ENCODE results near the gene PNLIPRP2.

PNLIPRP2 gene

GRCh38 chr10:116613471-116613870, 7.3 kb upstream of the PNLIPRP2 start:
- DNase-seq, result no peak

DNA sequence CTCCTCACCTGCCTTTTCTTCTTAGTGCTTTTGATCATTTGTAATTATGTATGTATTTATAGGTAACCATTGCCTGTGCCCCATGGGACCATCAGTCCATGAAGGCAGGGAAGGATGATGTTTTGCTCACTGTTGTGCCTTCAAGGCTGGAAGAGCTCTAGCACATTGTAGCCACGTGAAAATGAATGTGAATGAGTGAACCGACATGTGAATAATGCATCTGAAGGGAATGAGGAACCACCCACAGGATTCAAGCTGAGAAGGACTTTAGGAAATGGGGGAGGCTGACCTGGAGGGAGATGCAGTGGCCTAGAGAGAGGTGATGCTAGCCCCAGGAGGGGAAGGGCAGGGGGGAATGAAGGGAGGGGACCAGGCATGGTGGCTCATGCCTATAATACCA, 6.0 kb upstream of the PNLIPRP2 start:
- DNase-seq, result no peak

- DNase-seq, result no peak
Observed at GRCh38 chr10:116615199-116615776, 5.5 kb upstream of the PNLIPRP2 start.

DNA sequence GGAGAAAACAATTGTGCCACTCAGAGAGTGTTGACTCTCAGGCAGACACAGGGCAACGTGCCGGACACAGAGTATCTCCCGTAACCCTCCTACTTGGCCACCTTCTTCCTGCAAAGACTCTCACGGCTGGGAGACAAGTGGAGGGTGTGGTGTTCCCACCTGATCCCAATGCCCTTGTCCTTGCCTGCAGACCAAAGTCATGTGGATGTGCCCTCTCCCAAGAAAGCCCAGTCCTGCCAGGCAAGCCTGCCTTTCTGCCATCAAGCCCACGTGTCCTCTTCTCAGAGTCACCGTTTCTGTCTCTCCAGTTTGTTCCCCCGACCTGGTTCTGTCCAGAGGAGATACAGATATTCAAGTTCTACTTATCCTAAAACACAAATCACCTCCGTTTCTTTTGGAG, 723 bp downstream of the PNLIPRP2 start:
- DNase-seq, result no peak

- no peak for DNase-seq
Observed at GRCh38 chr10:116621934-116622655, 1.3 kb downstream of the PNLIPRP2 start.

GRCh38 chr10:116625845-116626244, 5.1 kb downstream of the PNLIPRP2 start:
- no peak for DNase-seq

- DNase-seq, result no peak
Observed at GRCh38 chr10:116626815-116627214, 6.1 kb downstream of the PNLIPRP2 start.

DNA sequence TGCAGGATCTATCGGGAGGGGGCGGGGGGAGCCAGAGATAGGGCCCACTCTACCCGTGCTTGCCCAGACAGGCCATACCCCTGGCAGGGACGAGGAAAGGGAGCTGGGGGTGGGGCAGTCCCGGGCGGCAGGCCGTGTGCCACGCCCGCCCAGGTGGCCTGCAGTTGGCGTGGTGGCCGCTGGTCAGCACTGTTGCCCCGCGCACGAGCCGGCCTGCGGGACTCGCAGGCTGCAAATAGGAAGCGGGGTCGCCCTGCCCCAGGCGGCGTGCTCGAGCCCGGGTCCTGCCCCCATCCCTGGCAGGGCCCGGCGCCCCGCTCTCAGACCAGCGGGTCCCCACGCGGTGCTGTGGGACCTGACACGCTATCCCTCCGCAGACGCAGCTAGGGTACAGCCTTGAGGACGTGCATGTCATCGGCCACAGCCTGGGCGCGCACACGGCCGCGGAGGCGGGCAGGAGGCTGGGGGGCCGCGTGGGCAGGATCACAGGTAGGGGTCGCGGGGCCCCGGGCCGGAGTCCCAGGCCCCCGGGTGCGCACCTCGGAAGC, 6.7 kb downstream of the PNLIPRP2 start:
- no peak for DNase-seq

- DNase-seq, result no peak
Observed at GRCh38 chr10:116629340-116629739, 8.6 kb downstream of the PNLIPRP2 start.

DNA sequence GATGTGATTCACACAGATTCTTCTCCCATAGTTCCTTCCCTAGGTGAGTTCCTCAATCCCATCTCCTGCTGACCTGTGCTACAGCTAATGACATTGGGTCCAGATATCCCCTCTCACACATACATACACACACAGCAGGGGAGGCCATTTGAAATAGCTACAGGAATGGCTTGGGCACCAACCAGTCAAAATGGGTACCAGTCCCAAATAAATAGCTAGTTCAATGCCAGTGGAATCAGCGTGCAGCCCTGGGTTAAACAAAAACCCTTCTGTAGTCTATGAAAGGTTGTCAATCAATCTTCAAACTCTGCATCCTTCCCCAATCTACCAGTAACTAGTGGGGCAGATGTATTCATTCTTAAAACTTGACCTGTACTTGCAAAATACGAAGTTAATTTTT, 9.3 kb downstream of the PNLIPRP2 start:
- no peak for DNase-seq

DNA sequence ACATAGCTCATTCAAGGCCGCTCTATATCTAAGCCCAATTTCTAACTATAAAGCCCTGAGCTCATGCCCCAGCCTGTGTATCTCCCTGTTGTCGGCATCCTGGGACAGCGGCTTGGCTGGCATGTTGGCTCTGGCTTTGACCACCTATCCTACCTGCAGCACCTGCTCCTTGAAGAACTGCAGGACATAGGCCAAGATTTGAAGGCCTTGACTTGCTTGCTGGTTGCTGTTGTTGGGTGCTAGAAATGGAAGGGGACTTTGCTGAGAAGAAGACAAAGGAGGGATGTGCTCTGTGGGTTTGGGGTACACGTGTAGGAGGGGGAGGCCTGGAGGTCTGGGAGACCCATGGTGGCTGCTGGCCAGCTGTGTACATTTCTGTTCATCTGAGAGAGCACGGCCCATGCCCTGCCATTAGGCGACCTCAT, 11.1 kb downstream of the PNLIPRP2 start:
- no peak for DNase-seq

- no peak for DNase-seq
Observed at GRCh38 chr10:116632596-116633215, 12.0 kb downstream of the PNLIPRP2 start.

DNA sequence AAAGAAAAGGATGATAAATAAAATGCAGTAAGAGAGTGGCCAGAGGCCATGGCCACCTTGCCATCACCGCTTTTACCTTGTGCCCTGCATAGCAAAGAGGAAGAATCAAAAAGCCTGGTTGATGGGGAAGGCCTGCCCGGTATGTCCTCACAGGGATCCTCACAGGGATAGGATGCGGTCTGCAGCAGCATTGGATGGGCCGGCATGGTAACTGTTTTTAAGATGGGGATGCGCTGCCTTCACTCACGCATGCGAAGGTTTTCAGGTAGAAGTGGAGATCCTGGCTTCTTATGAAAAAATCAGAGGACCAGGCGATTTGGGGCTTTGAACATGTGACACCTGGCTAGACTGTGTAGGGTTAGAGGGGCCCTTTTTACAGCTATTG, 12.5 kb downstream of the PNLIPRP2 start:
- DNase-seq, result no peak

GRCh38 chr10:116634126-116634975, 13.6 kb downstream of the PNLIPRP2 start:
- DNase-seq, result no peak

GRCh38 chr10:116636385-116636784, 15.6 kb downstream of the PNLIPRP2 start:
- no peak for DNase-seq

GRCh38 chr10:116636976-116637375, 16.2 kb downstream of the PNLIPRP2 start:
- no peak for DNase-seq

- no peak for DNase-seq
Observed at GRCh38 chr10:116637830-116638229, 17.1 kb downstream of the PNLIPRP2 start.

DNA sequence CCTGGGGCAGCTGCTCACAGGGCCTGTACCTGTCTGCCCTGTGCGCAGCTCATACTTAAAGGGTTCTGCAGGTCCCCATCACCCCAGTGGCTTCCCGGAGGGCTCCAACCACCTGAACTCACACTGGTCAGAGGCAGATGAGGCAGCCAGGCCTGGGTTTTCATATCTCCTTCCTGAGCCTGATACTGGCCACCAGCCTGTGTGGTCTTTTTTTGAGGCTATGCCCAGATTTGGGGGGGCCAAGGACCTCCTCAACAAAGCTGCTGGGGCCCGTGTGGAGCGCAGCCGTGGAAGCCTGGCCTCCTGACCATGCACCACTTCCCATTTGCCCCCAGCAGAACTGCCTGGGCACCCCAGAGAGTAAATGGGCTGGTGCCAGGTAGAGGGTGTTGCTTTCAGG, 25.7 kb downstream of the PNLIPRP2 start:
- no peak for DNase-seq

DNA sequence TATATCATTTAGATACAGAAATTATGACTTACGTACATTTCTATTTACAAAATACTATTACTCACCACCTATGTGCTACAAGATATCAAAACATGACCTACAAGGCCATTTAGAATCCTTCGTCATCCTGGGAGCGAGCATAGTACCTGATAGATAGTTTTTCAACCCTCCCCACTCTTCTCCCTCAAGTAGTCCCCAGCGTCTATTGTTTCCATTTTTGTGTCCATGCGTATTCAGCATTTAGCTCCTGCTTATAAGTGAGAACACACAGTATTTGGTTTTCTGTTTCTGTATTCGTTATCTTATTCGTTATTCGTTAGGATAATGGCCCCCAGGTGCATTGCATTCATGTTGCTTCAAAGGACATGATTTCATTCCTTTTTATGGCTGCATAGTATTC, 28.1 kb downstream of the PNLIPRP2 start:
- no peak for DNase-seq

DNA sequence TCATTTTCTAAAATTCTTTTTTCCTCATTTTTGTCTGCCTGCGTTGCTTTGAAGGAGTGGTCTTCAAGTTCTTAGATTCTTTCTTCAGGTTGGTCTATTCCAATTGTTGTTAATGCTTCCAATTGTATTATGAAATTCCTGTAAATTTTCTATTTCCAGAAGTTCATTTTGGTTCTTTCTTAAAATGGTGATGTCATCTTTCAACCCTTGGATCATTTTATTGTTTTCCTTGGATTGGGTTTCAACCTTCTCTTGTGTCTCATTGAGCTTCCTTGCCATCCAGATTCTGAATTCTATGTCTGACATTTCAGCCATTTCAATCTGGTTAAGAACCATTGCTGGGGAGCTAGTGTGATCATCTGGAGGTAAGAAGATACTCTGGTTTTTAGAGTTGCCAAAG, 33.1 kb downstream of the PNLIPRP2 start:
- no peak for DNase-seq

GRCh38 chr10:116654816-116655215, 34.1 kb downstream of the PNLIPRP2 start:
- no peak for DNase-seq

- no peak for DNase-seq
Observed at GRCh38 chr10:116655568-116655967, 34.8 kb downstream of the PNLIPRP2 start.

DNA sequence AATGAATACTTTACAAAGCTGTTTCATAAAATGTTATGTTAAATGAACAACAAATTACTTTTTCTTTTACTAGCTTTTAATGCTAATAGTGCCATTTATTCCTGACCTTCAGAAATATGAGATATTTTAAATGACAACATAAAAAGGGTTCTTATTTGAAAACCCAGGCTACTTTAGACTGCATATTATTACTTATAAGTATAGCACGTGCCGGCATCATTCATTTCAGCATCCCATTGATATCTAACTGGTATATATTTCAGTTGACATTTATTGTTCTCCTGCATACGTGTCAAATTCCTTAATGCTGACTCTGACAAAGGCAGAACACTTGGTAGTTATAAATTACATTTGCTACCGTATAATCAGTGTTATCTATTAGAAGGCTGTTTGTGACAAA, 35.3 kb downstream of the PNLIPRP2 start:
- DNase-seq, result no peak
